GM13977 (cell line): Measurements from ENCODE around the gene RPS6KA3.

ENCODE experiments used
- DNase-seq: peaks from one replicate; pipeline ENCODE4 v3.0.0; 2012; ENCODE audit warnings: low spot score
- CTCF ChIP-seq: IDR thresholded peaks from 2 replicates; pipeline ENCODE4 v1.5.1; 2012; ENCODE audit warnings: mild to moderate bottlenecking, control low read depth; ENCODE audit not compliant: insufficient read depth; ENCODE audit errors: extremely low read depth, missing control alignments
- in situ Hi-C: fragments of 300-500 bp; cut with MboI; formaldehyde crosslinking; loops from one replicate; pipeline ENCODE4 v1.12.0; 2022; ENCODE audit warnings: low sequenced_read_pairs, low pct_unique_long_range_greater_than_20kb, mixed read lengths, inconsistent platforms; ENCODE audit not compliant: unreplicated experiment

The RPS6KA3 gene

GRCh38 chrX:20240201-20240600 is 26.5 kb downstream of the RPS6KA3 start:
- DNase-seq, result no peak
- no peak for TF ChIP-seq CTCF
- in situ Hi-C loops, result no loop called here

GRCh38 chrX:20237864-20238263 is 28.8 kb downstream of the RPS6KA3 start:
- in situ Hi-C loops, result no loop called here
- TF ChIP-seq CTCF, result no peak
- DNase-seq, result no peak

GRCh38 chrX:20235755-20236154 is 31.0 kb downstream of the RPS6KA3 start:
- DNase-seq, result no peak
- in situ Hi-C loops, result no loop called here
- no peak for TF ChIP-seq CTCF

GRCh38 chrX:20233336-20233735 is 33.4 kb downstream of the RPS6KA3 start:
- TF ChIP-seq CTCF, result no peak
- DNase-seq, result no peak
- in situ Hi-C loops, result no loop called here

- in situ Hi-C loops, result no loop called here
- no peak for DNase-seq
- no peak for TF ChIP-seq CTCF
These were observed 35.1 kb downstream of the RPS6KA3 start for GRCh38 chrX:20231598-20231997.

GRCh38 chrX:20230406-20230805 is 36.3 kb downstream of the RPS6KA3 start:
- no peak for TF ChIP-seq CTCF
- in situ Hi-C loops, result no loop called here
- DNase-seq, result no peak

GRCh38 chrX:20229155-20229554 is 37.6 kb downstream of the RPS6KA3 start:
- in situ Hi-C loops, result no loop called here
- TF ChIP-seq CTCF, result no peak
- no peak for DNase-seq
